Stimulated activated CD8-positive, alpha-beta memory T cell treated with anti-CD3 and anti-CD28 coated beads, Interleukin-12 subunit alpha, Interleukin-12 subunit beta, amount 100 ng/mL, for 4 hours (primary cell): ENCODE measurements around the gene EPS8L1.
"Not testable (repeated sequence)": the region's sequence is repeated elsewhere in the genome, so short reads cannot be mapped to it uniquely, and the experiment has no call there.

ENCODE experiments used
- DNase-seq: peaks from one replicate; pipeline ENCODE4 v3.0.0-alpha.2; 2020; ENCODE audit warnings: low read depth

The EPS8L1 gene

DNA sequence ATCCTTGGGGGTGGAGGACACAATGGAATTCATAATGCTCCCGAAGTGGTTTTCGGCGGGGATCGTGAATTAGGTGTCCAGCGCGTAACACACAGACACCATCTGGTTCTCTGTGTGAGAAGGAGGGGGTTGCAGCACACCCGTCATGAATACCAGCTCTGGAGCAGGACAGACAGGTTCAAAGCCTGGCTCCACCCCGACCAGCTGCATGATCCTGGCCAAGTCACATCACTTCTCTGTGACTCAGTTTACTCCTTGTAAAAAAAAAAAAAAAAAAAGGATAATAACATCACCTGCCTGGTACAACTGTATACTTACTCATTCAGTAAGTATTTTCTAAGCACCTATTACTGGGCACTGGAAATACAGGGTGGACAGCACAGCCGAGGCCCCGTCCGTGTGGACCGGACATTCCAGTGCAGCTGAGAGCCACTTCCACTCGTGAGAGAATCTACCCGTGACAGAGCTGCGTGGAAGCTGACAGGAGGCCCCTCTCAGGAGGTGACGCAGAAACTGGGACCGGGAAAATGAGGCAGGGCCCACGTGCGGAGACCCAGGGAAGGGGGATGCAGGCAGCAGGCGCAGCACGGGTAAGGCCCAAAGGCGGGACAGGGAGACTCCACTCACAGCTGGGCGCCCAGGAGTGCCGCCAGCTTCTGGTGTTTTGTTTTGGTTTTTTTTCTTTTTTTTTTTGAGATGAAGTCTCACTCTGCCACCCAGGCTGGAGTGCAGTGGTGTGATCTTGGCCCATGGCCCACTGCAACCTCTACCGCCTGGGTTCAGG lies 24.7 kb upstream of the EPS8L1 start:
- DNase-seq = no peak

- DNase-seq = no peak
These were observed 21.9 kb upstream of the EPS8L1 start for GRCh38 chr19:55053735-55054134.

DNA sequence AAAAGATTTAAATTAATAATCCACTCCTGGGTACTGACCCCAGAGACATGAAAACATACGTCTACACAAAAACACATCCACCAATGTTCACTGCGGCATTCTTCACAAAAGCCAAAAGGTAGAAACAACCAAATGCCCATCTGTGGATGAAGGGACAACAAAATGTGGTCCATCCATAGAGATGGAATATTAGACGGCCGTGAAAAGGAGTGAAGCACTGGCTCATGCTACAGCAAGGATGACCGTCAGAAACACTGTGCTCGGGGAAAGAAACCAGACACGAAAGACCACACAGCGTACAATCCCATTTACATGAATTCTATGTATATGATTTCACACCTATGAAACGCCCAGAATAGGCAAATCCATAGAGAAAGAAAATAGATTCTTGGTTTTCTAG lies 18.8 kb upstream of the EPS8L1 start:
- DNase-seq = no peak

- no peak for DNase-seq
These were observed 16.7 kb upstream of the EPS8L1 start for GRCh38 chr19:55058781-55059610.

- not testable (repeated sequence) for DNase-seq
These were observed 15.4 kb upstream of the EPS8L1 start for GRCh38 chr19:55060287-55060686.

- peak; percentile 91 for DNase-seq
These were observed 12.8 kb upstream of the EPS8L1 start, which contains the start of gene RDH13 for GRCh38 chr19:55062735-55063491. Gene RDH13 (minus strand): TSS chr19:55063148. CDS start chr19:55063032, 116 bp downstream.

DNA sequence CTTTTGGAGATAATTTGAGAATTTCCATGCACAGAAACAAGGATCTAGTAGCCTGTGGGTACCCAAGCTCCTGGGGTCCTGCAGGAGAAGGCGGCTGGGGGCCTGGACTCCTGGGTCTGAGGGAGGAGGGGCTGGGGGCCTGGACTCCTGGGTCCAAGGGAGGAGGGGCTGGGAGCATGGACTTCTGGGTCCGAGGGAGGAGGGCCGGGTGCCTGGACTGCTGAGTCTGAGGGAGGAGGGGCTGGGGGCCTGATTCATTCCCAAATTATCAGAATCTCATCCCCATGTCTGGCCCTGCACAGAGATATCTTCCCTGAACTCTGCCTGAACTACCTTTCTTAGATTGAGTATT lies 12.2 kb upstream of the EPS8L1 start:
- no peak for DNase-seq

- not testable (repeated sequence) for DNase-seq
These were observed 10.2 kb upstream of the EPS8L1 start for GRCh38 chr19:55065516-55065915.

DNA sequence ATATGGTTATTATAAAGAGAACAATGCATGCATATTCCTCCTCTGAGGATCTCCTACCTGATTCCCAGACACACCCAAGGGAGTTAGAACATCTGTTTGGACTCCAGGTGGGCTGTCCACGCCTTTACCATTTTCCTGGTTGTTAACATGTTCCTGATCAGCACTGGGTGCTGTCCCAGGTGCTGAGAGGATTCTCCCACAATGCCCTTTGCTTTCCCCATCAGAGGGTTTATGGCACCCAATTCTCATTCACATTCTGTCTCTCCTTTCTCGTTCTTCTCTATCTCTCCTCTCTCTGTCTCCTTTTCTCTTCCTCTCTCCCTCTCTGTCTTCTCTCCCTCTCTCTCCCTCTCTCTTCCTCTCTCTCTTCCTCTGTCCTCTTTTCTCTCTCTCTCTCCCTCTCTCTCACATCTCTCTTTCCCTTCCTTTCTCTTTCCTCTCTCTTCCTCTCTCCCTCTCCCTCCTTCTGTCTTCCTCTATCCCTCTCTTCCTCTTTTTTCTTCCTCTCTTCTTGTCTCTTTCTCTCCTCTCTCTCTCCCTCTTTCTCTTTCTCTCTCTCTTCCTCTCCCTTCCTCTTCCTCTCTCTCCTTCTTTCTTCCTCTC lies 9.5 kb upstream of the EPS8L1 start:
- no peak for DNase-seq

DNA sequence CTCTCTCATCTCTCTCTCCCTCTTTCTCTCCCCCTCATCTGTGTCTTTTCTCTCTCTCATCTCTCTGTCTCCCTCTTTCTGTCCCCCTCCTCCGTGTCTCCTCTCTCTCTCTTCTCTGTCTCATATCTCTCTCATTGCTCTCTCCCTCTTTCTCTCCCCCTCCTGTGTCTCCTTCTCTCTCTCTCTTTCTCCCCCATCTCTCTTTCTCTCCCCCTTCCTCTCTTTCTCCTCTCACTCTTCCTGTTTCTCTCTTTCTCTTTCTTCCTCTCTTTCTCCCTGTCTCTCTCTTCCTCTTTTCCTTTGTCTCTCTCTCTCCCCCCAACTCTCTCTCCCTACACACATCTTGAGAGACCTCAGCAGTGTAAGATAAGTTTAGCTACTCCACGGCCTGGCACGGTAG lies 7.8 kb upstream of the EPS8L1 start:
- DNase-seq = no peak

DNA sequence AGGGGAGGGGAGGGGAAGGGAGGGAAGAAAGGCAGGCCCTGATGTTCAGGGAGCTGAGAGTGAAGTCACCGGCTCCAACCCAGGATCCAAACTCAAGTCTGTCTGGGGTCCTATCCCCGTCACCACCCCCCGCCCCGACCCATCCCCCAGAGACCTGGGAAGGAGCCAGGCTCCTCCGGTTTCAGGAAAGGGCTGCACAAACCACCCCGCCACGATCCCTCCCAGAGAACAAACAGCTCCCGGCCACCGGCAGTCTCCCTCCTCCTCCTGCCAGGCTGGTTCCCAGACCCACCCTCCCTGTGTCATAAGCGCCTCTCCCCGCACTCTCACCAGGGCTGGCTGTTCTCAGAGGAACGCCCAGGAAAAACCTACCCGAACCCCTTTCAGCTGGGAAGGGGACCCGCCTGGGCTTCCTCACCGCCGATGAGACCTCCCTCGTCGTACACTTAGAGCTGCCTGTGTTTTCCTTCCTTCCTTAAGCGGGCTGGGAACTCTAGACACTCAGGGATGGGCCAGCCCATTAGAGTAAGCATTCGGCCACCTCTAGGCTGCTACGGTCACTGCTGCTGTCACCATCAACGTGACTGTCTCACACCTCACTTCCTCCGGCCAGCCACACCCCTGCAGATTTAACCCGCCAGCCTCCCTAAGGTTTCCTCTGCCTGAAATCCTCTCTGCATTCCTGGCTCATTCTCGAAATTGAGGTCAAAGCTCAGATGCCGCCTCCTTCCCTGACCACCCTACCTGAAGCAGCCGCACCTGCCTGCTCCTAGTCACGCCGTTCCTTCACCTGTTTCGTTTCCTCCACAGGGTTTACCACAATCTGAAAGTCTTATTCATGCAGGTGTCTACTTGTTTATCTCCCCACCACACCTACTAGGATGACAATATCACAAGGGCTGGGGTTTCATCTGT lies 6.5 kb upstream of the EPS8L1 start:
- no peak for DNase-seq

GRCh38 chr19:55069865-55070197 lies 5.8 kb upstream of the EPS8L1 start:
- no peak for DNase-seq

DNA sequence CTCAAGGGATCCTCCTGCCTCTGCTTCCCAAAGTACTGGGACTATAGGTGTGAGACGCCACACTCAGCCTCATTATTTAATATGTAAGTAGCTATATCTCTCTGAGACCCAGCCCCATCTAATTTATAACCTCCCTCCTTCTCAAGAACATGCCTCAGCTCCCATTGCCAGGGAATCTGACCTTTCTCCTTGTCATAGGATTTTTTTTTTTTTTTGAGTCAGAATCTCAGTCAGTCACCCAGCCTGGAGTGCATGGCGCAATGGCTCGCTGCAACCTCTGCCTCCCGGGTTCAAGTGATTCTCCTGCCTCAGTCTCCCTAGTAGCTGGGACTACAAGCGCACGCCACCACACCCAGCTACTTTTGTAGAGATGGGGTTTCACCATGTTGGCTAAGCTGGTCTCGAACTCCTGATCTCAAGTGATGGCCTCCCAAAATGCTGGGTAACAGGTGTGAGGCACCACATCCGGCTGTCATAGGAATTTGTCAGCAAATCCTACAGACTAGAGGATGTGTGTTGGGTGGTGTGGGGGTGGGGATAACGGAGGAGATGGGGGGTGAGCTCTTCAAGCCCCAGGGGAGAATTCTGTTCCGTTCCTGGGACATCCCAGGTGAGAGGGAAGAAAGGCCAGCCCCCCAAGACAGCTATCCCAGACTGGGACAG lies 5.1 kb upstream of the EPS8L1 start:
- no peak for DNase-seq

DNA sequence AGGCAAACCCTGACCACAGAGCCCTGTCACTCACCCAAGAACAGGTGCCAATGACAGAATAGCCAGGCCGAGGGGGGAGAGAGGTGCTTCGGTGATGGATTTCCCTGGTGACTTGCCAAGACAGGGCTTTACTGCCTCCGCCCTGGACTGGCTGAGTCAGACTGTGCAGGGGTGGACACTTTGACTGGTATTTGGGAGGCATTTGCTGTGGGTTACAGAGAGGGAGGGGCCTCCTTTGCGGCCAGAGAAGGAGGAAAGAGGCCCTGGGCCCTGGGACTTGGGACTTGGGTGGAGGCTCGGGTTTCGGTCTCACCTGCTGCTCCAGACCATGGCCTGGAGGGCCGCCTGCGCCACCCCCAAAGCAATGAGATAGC lies 4.6 kb upstream of the EPS8L1 start:
- no peak for DNase-seq

GRCh38 chr19:55071913-55072312 lies 3.8 kb upstream of the EPS8L1 start:
- no peak for DNase-seq

DNA sequence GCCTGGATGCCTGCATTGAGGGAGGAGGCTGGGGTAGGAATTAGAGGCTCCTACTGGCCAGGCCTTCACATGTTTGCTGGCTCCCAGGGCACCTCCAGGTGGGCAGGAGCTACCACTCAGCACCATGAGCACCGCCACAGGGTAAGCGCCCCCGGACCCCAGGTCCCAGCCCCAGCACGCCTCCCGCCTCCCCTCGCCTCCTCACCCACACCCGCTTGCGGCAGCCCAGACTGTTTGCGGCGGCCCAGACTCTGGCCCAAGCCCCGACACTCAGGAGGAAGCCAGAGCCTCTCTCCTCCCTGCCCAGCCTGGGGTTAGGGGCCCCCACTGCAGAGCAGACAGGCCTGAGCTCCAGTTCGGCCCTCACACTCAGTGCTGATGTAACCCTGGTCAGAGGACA lies 652 bp downstream of the EPS8L1 start:
- no peak for DNase-seq

- no peak for DNase-seq
These were observed 1.4 kb downstream of the EPS8L1 start for GRCh38 chr19:55077106-55077505.

GRCh38 chr19:55078996-55079395 lies 3.3 kb downstream of the EPS8L1 start:
- DNase-seq = no peak

DNA sequence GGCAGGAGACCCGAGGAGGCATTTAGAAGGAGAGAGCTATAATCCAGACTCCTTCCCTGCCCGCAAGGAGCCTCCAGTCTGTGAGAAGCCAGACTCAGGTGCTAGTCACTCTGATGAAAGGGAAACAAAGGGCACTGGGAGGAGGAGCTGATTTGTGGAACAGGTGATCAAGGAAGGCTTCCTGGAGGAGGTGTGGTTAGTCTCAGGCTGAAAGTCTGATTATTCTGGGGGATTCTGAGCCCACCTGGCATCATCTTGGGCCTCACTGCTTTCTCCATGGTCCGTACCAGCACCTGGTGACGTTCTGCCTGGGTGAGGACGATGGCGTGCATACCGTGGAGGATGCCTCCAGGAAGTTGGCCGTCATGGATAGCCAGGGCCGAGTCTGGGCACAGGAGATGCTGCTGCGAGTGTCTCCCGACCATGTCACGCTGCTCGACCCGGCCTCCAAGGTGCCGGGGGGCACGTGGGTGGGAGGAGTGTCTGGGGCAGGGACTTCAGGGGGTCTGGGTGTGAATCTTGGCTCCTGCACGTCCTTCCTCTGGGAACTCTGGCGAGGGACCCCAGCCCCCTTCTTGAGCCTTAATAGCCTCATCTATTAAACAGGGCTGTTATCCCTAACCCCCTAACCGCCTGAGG lies 3.9 kb downstream of the EPS8L1 start:
- DNase-seq = no peak
